Upper lobe of right lung (tissue), 1 donor: ENCODE measurements around the gene CAMTA1. TPM values are rescaled to one million over a fixed set of nuclear protein-coding genes. Genes with fewer than 3 reads are reported as not detected.
A peak's percentile ranks its signal among the peaks of the same experiment; 100 is the strongest.

Experiments used
- ATAC-seq: fragments of 200-7000 bp; cut with Tn5 transposase; one replicate; pipeline ENCODE4 v1.9.1; 2020; ENCODE audit warnings: mild to moderate bottlenecking, moderate library complexity
- DNase-seq: peaks from one replicate; pipeline ENCODE4 v3.0.0-alpha.2; 2020
- H3K27ac ChIP-seq: fragments of 200-600 bp; one replicate; pipeline ENCODE4 v1.8.0; 2022
- H3K27me3 ChIP-seq: fragments of 200-600 bp; one replicate; pipeline ENCODE4 v1.8.0; 2022; ENCODE audit warnings: mild to moderate bottlenecking
- H3K36me3 ChIP-seq: fragments of 200-600 bp; one replicate; pipeline ENCODE4 v1.8.0; 2022
- H3K4me1 ChIP-seq: fragments of 200-600 bp; one replicate; pipeline ENCODE4 v1.8.0; 2022
- H3K4me3 ChIP-seq: fragments of 200-600 bp; one replicate; pipeline ENCODE4 v1.8.0; 2022; ENCODE audit warnings: mild to moderate bottlenecking
- H3K9me3 ChIP-seq: fragments of 200-600 bp; one replicate; pipeline ENCODE4 v1.8.0; 2022
- CTCF ChIP-seq: fragments of 200-600 bp; IDR thresholded peaks from one replicate; pipeline ENCODE4 v1.8.0; 2022; ENCODE audit warnings: antibody characterized with exemption
- intact Hi-C: fragments of 100-400 bp; cut with DNase I; formaldehyde crosslinking; loops from one replicate; pipeline ENCODE4 v1.11.0; 2022
- total RNA-seq: library from RNA; stranded (reverse); fragmentation: NEBNext Ultra II Directional; extraction: Animal tissue kit (Norgen Biotek cat#: 25700); gene quantifications from one replicate; pipeline ENCODE4 v1.2.1, GENCODE V29; 2021
- donor health status: DM: no; HTN: yes; CAD: no; lungs with severe emphysema.

CAMTA1 gene
- total RNA-seq, 1 donor from 2014 or later, result 63.4 TPM

- peaks cover 24% of the 10 kb centered on the region for H3K4me1 ChIP-seq
- peak overlapping the region; percentile 84 for H3K27ac ChIP-seq
- H3K4me3 ChIP-seq, result no peak overlapping the region
- no peaks in the 10 kb centered on the region for H3K36me3 ChIP-seq
- TF ChIP-seq CTCF, result no peak
- DNase-seq (peak; percentile 91), ATAC-seq (peak; percentile 79)
- intact Hi-C loops, result loop anchor here (5.0 to 10.0 kb wide), 2 partner anchors 857 to 924 kb away; no protein-coding TSS in a partner anchor
- no peaks in the 10 kb centered on the region for H3K9me3 ChIP-seq
- no peaks in the 10 kb centered on the region for H3K27me3 ChIP-seq
These were observed 863.6 kb downstream of the CAMTA1 start for GRCh38 chr1:7648761-7649384.

- DNase-seq (peak; percentile 83), ATAC-seq (peak; percentile 27)
- no peaks in the 10 kb centered on the region for H3K9me3 ChIP-seq
- H3K36me3 ChIP-seq, result no peaks in the 10 kb centered on the region
- H3K4me3 ChIP-seq, result no peak overlapping the region
- H3K27me3 ChIP-seq, result no peaks in the 10 kb centered on the region
- intact Hi-C loops, result no loop called here
- TF ChIP-seq CTCF, result no peak
- peaks cover 14% of the 10 kb centered on the region for H3K4me1 ChIP-seq
- no peak overlapping the region for H3K27ac ChIP-seq
These were observed 865.5 kb downstream of the CAMTA1 start for GRCh38 chr1:7650801-7651200.

GRCh38 chr1:7651203-7651602, 865.9 kb downstream of the CAMTA1 start:
- intact Hi-C loops, result no loop called here
- no peak for TF ChIP-seq CTCF
- ATAC-seq, result no peak
- peaks cover 14% of the 10 kb centered on the region for H3K4me1 ChIP-seq
- H3K27ac ChIP-seq, result no peak overlapping the region
- no peaks in the 10 kb centered on the region for H3K27me3 ChIP-seq
- H3K9me3 ChIP-seq, result no peaks in the 10 kb centered on the region
- no peak for DNase-seq
- no peak overlapping the region for H3K4me3 ChIP-seq
- no peaks in the 10 kb centered on the region for H3K36me3 ChIP-seq

- no peaks in the 10 kb centered on the region for H3K27me3 ChIP-seq
- H3K36me3 ChIP-seq, result no peaks in the 10 kb centered on the region
- TF ChIP-seq CTCF, result no peak
- no peak overlapping the region for H3K27ac ChIP-seq
- ATAC-seq, result no peak
- peaks cover 11% of the 10 kb centered on the region for H3K4me1 ChIP-seq
- no peaks in the 10 kb centered on the region for H3K9me3 ChIP-seq
- DNase-seq, result no peak
- intact Hi-C loops, result no loop called here
- no peak overlapping the region for H3K4me3 ChIP-seq
These were observed 866.8 kb downstream of the CAMTA1 start for GRCh38 chr1:7652061-7652460.

GRCh38 chr1:7652515-7653098, 867.4 kb downstream of the CAMTA1 start:
- Histone ChIP-seq H3K27me3 (no peaks in the 10 kb centered on the region), H3K4me1 (peaks cover 11% of the 10 kb centered on the region), H3K36me3 (no peaks in the 10 kb centered on the region), H3K9me3 (no peaks in the 10 kb centered on the region), H3K27ac (no peak overlapping the region), H3K4me3 (no peak overlapping the region)
- ATAC-seq (no peak), DNase-seq (no peak)
- no peak for TF ChIP-seq CTCF
- intact Hi-C loops, result no loop called here
